ENCODE measurements around the gene PRPSAP2.

DNA sequence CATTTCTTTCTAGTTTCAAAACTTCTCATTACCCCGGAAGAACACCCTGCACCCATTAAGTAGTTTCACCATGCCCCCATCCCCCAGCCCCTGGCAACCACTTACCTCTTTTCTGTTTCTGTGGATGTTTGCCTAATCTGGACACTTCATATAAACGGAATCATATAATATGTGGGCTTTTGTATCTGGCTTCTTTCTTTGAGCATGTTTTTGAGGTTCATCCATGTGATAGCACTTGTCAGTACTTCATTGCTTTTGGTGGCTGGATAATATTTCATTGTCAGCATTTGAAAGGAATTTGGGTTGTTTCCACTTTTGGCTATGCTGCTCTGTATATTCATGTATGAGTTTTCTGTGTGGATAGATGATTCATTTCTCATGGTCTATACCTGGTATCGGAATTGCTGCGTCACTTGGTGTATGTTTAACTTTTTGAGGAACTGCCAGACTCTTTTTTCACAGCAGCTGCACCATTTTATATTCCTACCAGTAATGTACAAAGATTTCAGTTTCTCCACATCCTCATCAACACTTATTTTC lies 64.1 kb downstream of the PRPSAP2 start:
- TF ChIP-seq EZH2 (IDR thresholded peaks at IDR 0.05) (no peak), CEBPB (IDR thresholded peaks at IDR 0.05; ENCODE audit: low read depth) (no peak), POLR2AphosphoS5 (IDR thresholded peaks at IDR 0.05; ENCODE audit: low read depth, low read length) (no peak), POLR2A (IDR thresholded peaks at IDR 0.05; ENCODE audit: borderline replicate concordance, extremely low read depth, insufficient read depth, insufficient read length) (no peak), SP1 (IDR thresholded peaks at IDR 0.05; ENCODE audit: low read depth) (no peak), SIN3A (IDR thresholded peaks at IDR 0.05; ENCODE audit: low read depth) (no peak), FOSL1 (IDR thresholded peaks at IDR 0.05; ENCODE audit: low read depth) (no peak)
- TF ChIP-seq, protein P1, sequence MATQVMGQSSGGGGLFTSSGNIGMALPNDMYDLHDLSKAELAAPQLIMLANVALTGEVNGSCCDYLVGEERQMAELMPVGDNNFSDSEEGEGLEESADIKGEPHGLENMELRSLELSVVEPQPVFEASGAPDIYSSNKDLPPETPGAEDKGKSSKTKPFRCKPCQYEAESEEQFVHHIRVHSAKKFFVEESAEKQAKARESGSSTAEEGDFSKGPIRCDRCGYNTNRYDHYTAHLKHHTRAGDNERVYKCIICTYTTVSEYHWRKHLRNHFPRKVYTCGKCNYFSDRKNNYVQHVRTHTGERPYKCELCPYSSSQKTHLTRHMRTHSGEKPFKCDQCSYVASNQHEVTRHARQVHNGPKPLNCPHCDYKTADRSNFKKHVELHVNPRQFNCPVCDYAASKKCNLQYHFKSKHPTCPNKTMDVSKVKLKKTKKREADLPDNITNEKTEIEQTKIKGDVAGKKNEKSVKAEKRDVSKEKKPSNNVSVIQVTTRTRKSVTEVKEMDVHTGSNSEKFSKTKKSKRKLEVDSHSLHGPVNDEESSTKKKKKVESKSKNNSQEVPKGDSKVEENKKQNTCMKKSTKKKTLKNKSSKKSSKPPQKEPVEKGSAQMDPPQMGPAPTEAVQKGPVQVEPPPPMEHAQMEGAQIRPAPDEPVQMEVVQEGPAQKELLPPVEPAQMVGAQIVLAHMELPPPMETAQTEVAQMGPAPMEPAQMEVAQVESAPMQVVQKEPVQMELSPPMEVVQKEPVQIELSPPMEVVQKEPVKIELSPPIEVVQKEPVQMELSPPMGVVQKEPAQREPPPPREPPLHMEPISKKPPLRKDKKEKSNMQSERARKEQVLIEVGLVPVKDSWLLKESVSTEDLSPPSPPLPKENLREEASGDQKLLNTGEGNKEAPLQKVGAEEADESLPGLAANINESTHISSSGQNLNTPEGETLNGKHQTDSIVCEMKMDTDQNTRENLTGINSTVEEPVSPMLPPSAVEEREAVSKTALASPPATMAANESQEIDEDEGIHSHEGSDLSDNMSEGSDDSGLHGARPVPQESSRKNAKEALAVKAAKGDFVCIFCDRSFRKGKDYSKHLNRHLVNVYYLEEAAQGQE (IDR thresholded peaks at IDR 0.05; ENCODE audit: low read depth) = no peak
- TF ChIP-seq, protein P2, sequence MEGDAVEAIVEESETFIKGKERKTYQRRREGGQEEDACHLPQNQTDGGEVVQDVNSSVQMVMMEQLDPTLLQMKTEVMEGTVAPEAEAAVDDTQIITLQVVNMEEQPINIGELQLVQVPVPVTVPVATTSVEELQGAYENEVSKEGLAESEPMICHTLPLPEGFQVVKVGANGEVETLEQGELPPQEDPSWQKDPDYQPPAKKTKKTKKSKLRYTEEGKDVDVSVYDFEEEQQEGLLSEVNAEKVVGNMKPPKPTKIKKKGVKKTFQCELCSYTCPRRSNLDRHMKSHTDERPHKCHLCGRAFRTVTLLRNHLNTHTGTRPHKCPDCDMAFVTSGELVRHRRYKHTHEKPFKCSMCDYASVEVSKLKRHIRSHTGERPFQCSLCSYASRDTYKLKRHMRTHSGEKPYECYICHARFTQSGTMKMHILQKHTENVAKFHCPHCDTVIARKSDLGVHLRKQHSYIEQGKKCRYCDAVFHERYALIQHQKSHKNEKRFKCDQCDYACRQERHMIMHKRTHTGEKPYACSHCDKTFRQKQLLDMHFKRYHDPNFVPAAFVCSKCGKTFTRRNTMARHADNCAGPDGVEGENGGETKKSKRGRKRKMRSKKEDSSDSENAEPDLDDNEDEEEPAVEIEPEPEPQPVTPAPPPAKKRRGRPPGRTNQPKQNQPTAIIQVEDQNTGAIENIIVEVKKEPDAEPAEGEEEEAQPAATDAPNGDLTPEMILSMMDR (IDR thresholded peaks at IDR 0.05 in 2 of 3, conservative IDR thresholded peaks at IDR 0.05 in 1 of 3; ENCODE audit: borderline replicate concordance in 1 of 3, insufficient read depth in 1 of 3, low read depth in 2 of 3, low read length in 2 of 3) = no peak

All from HCT116 (cell line).